Measurements from ENCODE around the gene MAP7.

Gene MAP7

DNA sequence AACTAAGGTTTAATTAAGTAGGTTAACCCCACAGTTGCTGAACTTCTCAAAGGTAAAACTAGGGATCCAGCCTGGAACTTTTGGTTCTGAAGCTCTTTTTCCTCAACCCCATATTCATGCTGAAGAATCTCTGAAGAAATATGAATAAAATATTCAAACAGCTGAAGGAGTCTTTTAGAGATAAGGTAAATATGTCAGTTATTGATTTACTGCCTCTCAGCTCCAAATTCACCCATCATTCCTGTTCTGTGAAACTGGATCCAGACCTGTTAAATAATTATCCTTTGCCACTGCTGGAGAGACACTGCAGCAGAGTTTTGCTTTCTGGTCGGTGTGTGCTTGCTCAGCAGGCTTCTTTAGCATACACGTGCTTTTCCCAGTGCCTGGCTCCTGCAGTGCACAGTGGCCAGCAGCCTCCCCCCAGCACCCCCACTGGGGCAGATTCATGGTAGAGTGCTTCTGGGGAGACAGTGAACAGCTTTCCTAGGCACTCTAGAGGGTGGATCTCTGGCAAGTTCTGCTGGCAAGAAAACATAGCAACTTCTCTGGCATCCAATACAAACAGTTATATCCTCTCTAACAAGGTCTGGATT, 198.6 kb downstream of the MAP7 start:
- H3K4me3 ChIP-seq (ENCODE audit: low read length), result no peak overlapping the region
- no peaks in the 10 kb centered on the region for H3K4me1 ChIP-seq (ENCODE audit: control insufficient read depth, low read length)
- no peaks in the 10 kb centered on the region for H3K9me2 ChIP-seq (replicated peaks; ENCODE audit: control insufficient read depth, low read length)
- H3K27ac ChIP-seq (ENCODE audit: low read depth, low read length), result no peak overlapping the region
- no peaks in the 10 kb centered on the region for H3K79me2 ChIP-seq (ENCODE audit: control insufficient read depth, low read length)
- no peak overlapping the region for H3K4me2 ChIP-seq (ENCODE audit: low read length)
- H3K9me3 ChIP-seq (ENCODE audit: control insufficient read depth, insufficient read depth, low read length), result no peaks in the 10 kb centered on the region
- TF ChIP-seq CTCF (IDR thresholded peaks at IDR 0.05; ENCODE audit: low read depth, low read length, poor library complexity, severe bottlenecking) (no peak), EZH2phosphoT487 (IDR thresholded peaks at IDR 0.05; ENCODE audit: borderline replicate concordance, low read length) (no peak)
- peaks cover 24% of the 10 kb centered on the region for H3K27me3 ChIP-seq (ENCODE audit: control insufficient read depth, low read length)
- no peaks in the 10 kb centered on the region for H3K36me3 ChIP-seq (ENCODE audit: control insufficient read depth, low read length)
- no peaks in the 10 kb centered on the region for H3F3A ChIP-seq (ENCODE audit: control insufficient read depth, insufficient read depth)
- no peaks in the 10 kb centered on the region for H4K20me1 ChIP-seq (ENCODE audit: control insufficient read depth, insufficient read depth, low read depth, low read length)

GRCh38 chr6:136350914-136351313, 199.3 kb downstream of the MAP7 start:
- no peaks in the 10 kb centered on the region for H3F3A ChIP-seq (ENCODE audit: control insufficient read depth, insufficient read depth)
- H3K9me3 ChIP-seq (ENCODE audit: control insufficient read depth, insufficient read depth, low read length), result no peaks in the 10 kb centered on the region
- H3K36me3 ChIP-seq (ENCODE audit: control insufficient read depth, low read length), result no peaks in the 10 kb centered on the region
- H4K20me1 ChIP-seq (ENCODE audit: control insufficient read depth, insufficient read depth, low read depth, low read length), result no peaks in the 10 kb centered on the region
- H3K4me3 ChIP-seq (ENCODE audit: low read length), result no peak overlapping the region
- H3K79me2 ChIP-seq (ENCODE audit: control insufficient read depth, low read length), result no peaks in the 10 kb centered on the region
- TF ChIP-seq CTCF (IDR thresholded peaks at IDR 0.05; ENCODE audit: low read depth, low read length, poor library complexity, severe bottlenecking), result no peak
- TF ChIP-seq EZH2phosphoT487 (IDR thresholded peaks at IDR 0.05; ENCODE audit: borderline replicate concordance, low read length), result no peak
- H3K4me2 ChIP-seq (ENCODE audit: low read length), result no peak overlapping the region
- no peaks in the 10 kb centered on the region for H3K4me1 ChIP-seq (ENCODE audit: control insufficient read depth, low read length)
- H3K27me3 ChIP-seq (ENCODE audit: control insufficient read depth, low read length), result peaks cover 20% of the 10 kb centered on the region
- H3K9me2 ChIP-seq (replicated peaks; ENCODE audit: control insufficient read depth, low read length), result no peaks in the 10 kb centered on the region
- no peak overlapping the region for H3K27ac ChIP-seq (ENCODE audit: low read depth, low read length)

DNA sequence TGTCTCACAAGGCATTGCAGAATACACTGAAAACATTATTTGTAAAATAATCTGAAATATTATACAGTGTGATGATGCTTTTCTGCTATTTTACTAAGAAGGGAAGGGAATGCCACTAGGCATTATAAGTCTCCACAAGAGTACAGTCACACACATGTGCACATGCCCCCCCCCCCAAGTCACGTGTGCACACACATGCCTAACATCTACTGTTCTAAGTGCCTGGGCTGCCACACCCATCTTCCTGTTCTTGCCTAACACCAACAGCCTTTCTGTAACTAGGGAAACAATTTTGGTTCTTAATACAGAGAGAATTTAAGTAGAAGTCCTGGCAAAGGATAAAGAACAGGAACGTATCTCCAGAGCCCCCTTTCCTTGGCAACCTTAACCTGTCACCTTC, 202.4 kb downstream of the MAP7 start:
- Histone ChIP-seq H3K36me3 (ENCODE audit: control insufficient read depth, low read length) (no peaks in the 10 kb centered on the region), H3K4me2 (ENCODE audit: low read length) (no peak overlapping the region), H3K9me2 (replicated peaks; ENCODE audit: control insufficient read depth, low read length) (no peaks in the 10 kb centered on the region), H3K79me2 (ENCODE audit: control insufficient read depth, low read length) (no peaks in the 10 kb centered on the region), H3F3A (ENCODE audit: control insufficient read depth, insufficient read depth) (no peaks in the 10 kb centered on the region), H4K20me1 (ENCODE audit: control insufficient read depth, insufficient read depth, low read depth, low read length) (no peaks in the 10 kb centered on the region), H3K27me3 (ENCODE audit: control insufficient read depth, low read length) (peaks cover 17% of the 10 kb centered on the region), H3K4me1 (ENCODE audit: control insufficient read depth, low read length) (no peaks in the 10 kb centered on the region), H3K9me3 (ENCODE audit: control insufficient read depth, insufficient read depth, low read length) (no peaks in the 10 kb centered on the region), H3K27ac (ENCODE audit: low read depth, low read length) (no peak overlapping the region), H3K4me3 (ENCODE audit: low read length) (no peak overlapping the region)
- no peak for TF ChIP-seq CTCF (IDR thresholded peaks at IDR 0.05; ENCODE audit: low read depth, low read length, poor library complexity, severe bottlenecking)

Measured in DOHH2 (cell line).